Measurements from ENCODE around the gene ADA.
"Not testable (repeated sequence)": the region's sequence is repeated elsewhere in the genome, so short reads cannot be mapped to it uniquely, and the experiment has no call there.

Gene ADA

GRCh38 chr20:44651684-44652423, at the start of gene ADA:
ADA (minus strand) TSS chr20:44651699; CDS start chr20:44651607, 92 bp downstream.
- peak within 1 kb of the TSS; percentile 59 for H3K4me3 ChIP-seq (ENCODE audit: low read depth, low read length)
- no peak for TF ChIP-seq CTCF (IDR thresholded peaks at IDR 0.05; ENCODE audit: low read depth, low read length)
- peak; percentile 52 for DNase-seq (ENCODE audit: low read depth, low spot score)
- in situ Hi-C loops (cut with HindIII; ENCODE audit: low sequenced_read_pairs) = no loop called here

GRCh38 chr20:44700306-44700705, 48.8 kb upstream of the ADA start:
- DNase-seq (ENCODE audit: low read depth, low spot score) = no peak
- in situ Hi-C loops (cut with HindIII; ENCODE audit: low sequenced_read_pairs) = no loop called here
- no peak for TF ChIP-seq CTCF (IDR thresholded peaks at IDR 0.05; ENCODE audit: low read depth, low read length)
- no peak overlapping the region for H3K4me3 ChIP-seq (ENCODE audit: low read depth, low read length)

DNA sequence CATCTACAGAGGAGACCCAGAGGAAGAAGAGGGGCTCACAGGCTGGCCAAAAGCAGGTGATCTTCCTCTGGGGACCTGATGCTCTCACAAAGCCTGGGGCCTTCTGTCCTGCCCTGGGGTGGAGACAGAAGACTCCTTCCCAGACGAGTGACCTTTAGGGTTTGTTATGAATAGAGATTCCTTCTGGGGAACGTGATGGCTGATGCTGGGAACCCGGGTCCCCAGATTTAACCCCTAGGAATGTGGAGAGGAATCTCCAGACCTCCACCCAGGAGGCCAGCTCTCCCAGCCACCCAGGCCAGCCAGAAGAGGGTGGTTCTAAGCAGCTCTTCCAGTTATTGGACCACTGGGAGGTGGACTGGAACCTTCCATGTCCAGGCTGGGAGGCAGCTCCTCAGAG, 46.9 kb upstream of the ADA start:
- H3K4me3 ChIP-seq (ENCODE audit: low read depth, low read length) = no peak overlapping the region
- in situ Hi-C loops (cut with HindIII; ENCODE audit: low sequenced_read_pairs) = no loop called here
- no peak for DNase-seq (ENCODE audit: low read depth, low spot score)
- TF ChIP-seq CTCF (IDR thresholded peaks at IDR 0.05; ENCODE audit: low read depth, low read length) = no peak

GRCh38 chr20:44697041-44697440, 45.5 kb upstream of the ADA start:
- DNase-seq (ENCODE audit: low read depth, low spot score); in situ Hi-C loops (cut with HindIII; ENCODE audit: low sequenced_read_pairs); H3K4me3 ChIP-seq (ENCODE audit: low read depth, low read length): not testable (repeated sequence)

DNA sequence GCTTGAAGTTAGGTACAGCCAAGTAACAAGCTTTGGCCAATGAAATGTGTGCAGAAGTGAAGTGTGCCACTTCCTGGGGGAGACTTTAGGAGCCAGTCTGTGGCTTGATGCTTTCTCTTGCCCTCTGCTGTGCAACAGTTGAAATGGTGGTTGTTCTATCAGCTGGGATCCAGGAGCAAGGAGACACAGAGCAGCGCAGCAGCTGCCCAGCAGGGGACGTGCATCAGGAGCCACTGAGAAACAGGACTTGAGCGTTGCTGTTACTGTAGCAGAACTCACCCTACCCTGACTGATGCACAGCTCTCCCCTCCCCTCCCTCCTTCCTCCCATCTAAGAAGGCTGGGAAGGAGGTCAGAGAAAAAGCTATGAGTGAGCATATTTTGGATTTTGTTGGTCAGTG, 44.8 kb upstream of the ADA start:
- no peak overlapping the region for H3K4me3 ChIP-seq (ENCODE audit: low read depth, low read length)
- in situ Hi-C loops (cut with HindIII; ENCODE audit: low sequenced_read_pairs) = no loop called here
- TF ChIP-seq CTCF (IDR thresholded peaks at IDR 0.05; ENCODE audit: low read depth, low read length) = no peak
- DNase-seq (ENCODE audit: low read depth, low spot score) = no peak

DNA sequence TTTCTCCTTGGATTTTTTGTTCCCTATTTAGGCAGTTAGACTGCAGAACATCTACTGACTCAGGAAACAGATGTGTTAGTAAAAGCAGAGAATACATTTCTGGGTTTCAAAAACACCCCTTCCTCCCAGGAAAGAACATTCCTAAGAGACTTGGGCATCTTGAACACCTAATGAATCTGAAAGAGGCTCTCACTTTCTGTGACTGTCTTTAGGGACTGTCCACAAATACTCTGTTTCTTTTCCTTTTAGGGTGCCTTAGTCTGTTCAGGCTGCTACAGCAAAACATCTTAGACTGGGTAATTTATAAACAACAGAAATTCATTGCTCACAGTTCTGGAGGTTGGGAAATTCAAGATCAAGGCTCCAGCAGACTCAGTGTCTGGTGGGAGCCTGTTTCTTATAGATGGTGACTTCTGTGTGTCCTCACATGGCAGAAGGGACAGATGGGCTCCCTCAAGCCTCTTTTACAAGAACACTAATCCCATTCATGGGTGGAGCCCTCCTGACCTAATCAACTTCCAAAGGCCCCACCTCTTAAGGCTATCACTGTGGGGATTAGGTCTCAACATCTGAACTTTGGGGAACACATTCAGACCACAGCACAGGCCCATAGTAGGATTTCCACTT, 44.3 kb upstream of the ADA start:
- peak; percentile 35 for DNase-seq (ENCODE audit: low read depth, low spot score)
- in situ Hi-C loops (cut with HindIII; ENCODE audit: low sequenced_read_pairs) = no loop called here

More for the DNA sequence above, 44.3 kb upstream of the ADA start:
- no peak for TF ChIP-seq CTCF (IDR thresholded peaks at IDR 0.05; ENCODE audit: low read depth, low read length)
- H3K4me3 ChIP-seq (ENCODE audit: low read depth, low read length) = no peak overlapping the region

Measured in astrocyte of the spinal cord (primary cell).